HK-2 (cell line): ENCODE results near the gene ZIC2.

Source experiments
- DNase-seq: peaks from one replicate; pipeline ENCODE4 v3.0.0-alpha.2; 2018; ENCODE audit not compliant: unreplicated experiment

ZIC2 gene

GRCh38 chr13:99985886-99986527 is 4.4 kb downstream of the ZIC2 start:
- no peak for DNase-seq

GRCh38 chr13:99986741-99987140 is 5.2 kb downstream of the ZIC2 start:
- no peak for DNase-seq

GRCh38 chr13:99987154-99988019 is 5.8 kb downstream of the ZIC2 start:
- no peak for DNase-seq

- no peak for DNase-seq
Measured at GRCh38 chr13:99988529-99989275, 7.1 kb downstream of the ZIC2 start.

- DNase-seq, result no peak
Measured at GRCh38 chr13:99989276-99990125, 7.9 kb downstream of the ZIC2 start.

GRCh38 chr13:99990126-99990977 is 8.8 kb downstream of the ZIC2 start:
- no peak for DNase-seq

GRCh38 chr13:99991013-99991827 is 9.6 kb downstream of the ZIC2 start:
- no peak for DNase-seq

- DNase-seq, result no peak
Measured at GRCh38 chr13:99991828-99992775, 10.5 kb downstream of the ZIC2 start.

GRCh38 chr13:99992949-99993351 is 11.4 kb downstream of the ZIC2 start:
- no peak for DNase-seq

- no peak for DNase-seq
Measured at GRCh38 chr13:99993660-99994637, 12.4 kb downstream of the ZIC2 start.

- no peak for DNase-seq
Measured at GRCh38 chr13:99994638-99995020, 13.0 kb downstream of the ZIC2 start.

- DNase-seq, result no peak
Measured at GRCh38 chr13:99995104-99995588, 13.6 kb downstream of the ZIC2 start.

- no peak for DNase-seq
Measured at GRCh38 chr13:99995589-99996380, 14.2 kb downstream of the ZIC2 start.

- DNase-seq, result no peak
Measured at GRCh38 chr13:99996381-99996973, 14.9 kb downstream of the ZIC2 start.

- DNase-seq, result no peak
Measured at GRCh38 chr13:99997702-99998214, 16.2 kb downstream of the ZIC2 start.

- no peak for DNase-seq
Measured at GRCh38 chr13:99998261-99998660, 16.7 kb downstream of the ZIC2 start.
